Activated B cell treated with CpG ODN at 0.5 μM for 24 hours (primary cell): Measurements from ENCODE around the gene NAPB. TPM values are rescaled to one million over a fixed set of nuclear protein-coding genes. Genes with fewer than 3 reads are reported as not detected.

Experiments
- ATAC-seq: fragments of 200-7000 bp; cut with Tn5 transposase; one replicate; pipeline ENCODE4 v1.10.0; 2021; ENCODE audit warnings: low read depth, mild to moderate bottlenecking, moderate library complexity
- CTCF ChIA-PET: fragments of 350-600 bp; sonication (Branson Sonifier 250); formaldehyde crosslinking; loops from one replicate; lab custom pipeline; 2021; ENCODE audit warnings: antibody characterized with exemption; lab: Charles Lee
- POLR2A ChIA-PET: fragments of 350-600 bp; sonication (Branson Sonifier 250); formaldehyde crosslinking; loops from one replicate; lab custom pipeline; 2021; ENCODE audit warnings: antibody characterized with exemption; lab: Charles Lee
- DNase-seq: peaks from one replicate; pipeline ENCODE4 v3.0.0; 2022
- H3K27ac Mint-ChIP-seq: one replicate; pipeline ENCODE4 v1.8.0; 2020; ENCODE audit warnings: mixed read lengths
- H3K27me3 Mint-ChIP-seq: one replicate; pipeline ENCODE4 v1.8.0; 2021; ENCODE audit warnings: mixed read lengths
- H3K36me3 Mint-ChIP-seq: one replicate; pipeline ENCODE4 v1.8.0; 2021; ENCODE audit warnings: low read depth, mixed read lengths
- H3K4me1 Mint-ChIP-seq: one replicate; pipeline ENCODE4 v1.8.0; 2021; ENCODE audit warnings: mixed read lengths
- H3K4me3 Mint-ChIP-seq: one replicate; pipeline ENCODE4 v1.8.0; 2020; ENCODE audit warnings: mild to moderate bottlenecking, mixed read lengths
- H3K9me3 Mint-ChIP-seq: one replicate; pipeline ENCODE4 v1.8.0; 2020; ENCODE audit warnings: mixed read lengths
- intact Hi-C: fragments of 100-400 bp; cut with micrococcal nuclease; formaldehyde crosslinking; loops from one replicate; pipeline ENCODE4 v1.15.1; 2024
- total RNA-seq: library from RNA; stranded (reverse); gene quantifications from 2 replicates; pipeline ENCODE4 v1.2.3, GENCODE V29; 2022
- TF ChIP-seq, protein P1 (sequence below): fragments of 200-600 bp; IDR thresholded peaks from one replicate; pipeline ENCODE4 v1.8.0; 2022; ENCODE audit warnings: antibody characterized with exemption, mild to moderate bottlenecking

The NAPB gene
- total RNA-seq, 1 donor from 2014 or later, result 7.8 TPM

DNA sequence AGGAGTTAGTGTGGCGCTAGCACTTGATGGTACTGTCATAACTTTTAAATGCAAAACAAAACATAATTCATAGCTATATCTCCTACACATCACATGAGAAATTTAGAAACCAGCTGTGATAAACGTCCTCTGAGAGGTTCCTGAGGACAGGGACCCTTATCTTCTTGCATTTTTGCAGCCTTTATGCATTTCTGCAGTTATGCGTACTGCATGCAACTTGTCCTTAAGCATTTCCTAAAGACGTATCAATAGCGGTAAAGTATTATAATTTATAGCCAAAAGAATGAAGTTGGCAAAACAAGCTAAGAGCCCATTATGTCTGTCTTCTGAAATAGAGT is 1.7 kb downstream of the NAPB start:
- H3K4me3 Mint-ChIP-seq, result peak overlapping the region; percentile 82
- H3K4me1 Mint-ChIP-seq, result peaks cover 17% of the 10 kb centered on the region
- POLR2A ChIA-PET, result interaction anchor here (1.7 to 3.6 kb wide), 2 partner anchors 62 to 69 kb away, joined by 8 to 67 read pairs; partner anchors contain the start of gene NXT1
- TF ChIP-seq, protein P1, sequence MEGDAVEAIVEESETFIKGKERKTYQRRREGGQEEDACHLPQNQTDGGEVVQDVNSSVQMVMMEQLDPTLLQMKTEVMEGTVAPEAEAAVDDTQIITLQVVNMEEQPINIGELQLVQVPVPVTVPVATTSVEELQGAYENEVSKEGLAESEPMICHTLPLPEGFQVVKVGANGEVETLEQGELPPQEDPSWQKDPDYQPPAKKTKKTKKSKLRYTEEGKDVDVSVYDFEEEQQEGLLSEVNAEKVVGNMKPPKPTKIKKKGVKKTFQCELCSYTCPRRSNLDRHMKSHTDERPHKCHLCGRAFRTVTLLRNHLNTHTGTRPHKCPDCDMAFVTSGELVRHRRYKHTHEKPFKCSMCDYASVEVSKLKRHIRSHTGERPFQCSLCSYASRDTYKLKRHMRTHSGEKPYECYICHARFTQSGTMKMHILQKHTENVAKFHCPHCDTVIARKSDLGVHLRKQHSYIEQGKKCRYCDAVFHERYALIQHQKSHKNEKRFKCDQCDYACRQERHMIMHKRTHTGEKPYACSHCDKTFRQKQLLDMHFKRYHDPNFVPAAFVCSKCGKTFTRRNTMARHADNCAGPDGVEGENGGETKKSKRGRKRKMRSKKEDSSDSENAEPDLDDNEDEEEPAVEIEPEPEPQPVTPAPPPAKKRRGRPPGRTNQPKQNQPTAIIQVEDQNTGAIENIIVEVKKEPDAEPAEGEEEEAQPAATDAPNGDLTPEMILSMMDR, result no peak
- ATAC-seq (no peak), DNase-seq (no peak)
- intact Hi-C loops, result no loop called here
- CTCF ChIA-PET, result interaction anchor here (0.8 kb wide), 1 partner anchor 70 kb away, joined by 3 read pairs; no protein-coding TSS in a partner anchor
- H3K36me3 Mint-ChIP-seq, result peaks cover 2% of the 10 kb centered on the region
- H3K9me3 Mint-ChIP-seq, result no peaks in the 10 kb centered on the region
- peaks cover 5% of the 10 kb centered on the region for H3K27me3 Mint-ChIP-seq
- peak overlapping the region; percentile 71 for H3K27ac Mint-ChIP-seq

DNA sequence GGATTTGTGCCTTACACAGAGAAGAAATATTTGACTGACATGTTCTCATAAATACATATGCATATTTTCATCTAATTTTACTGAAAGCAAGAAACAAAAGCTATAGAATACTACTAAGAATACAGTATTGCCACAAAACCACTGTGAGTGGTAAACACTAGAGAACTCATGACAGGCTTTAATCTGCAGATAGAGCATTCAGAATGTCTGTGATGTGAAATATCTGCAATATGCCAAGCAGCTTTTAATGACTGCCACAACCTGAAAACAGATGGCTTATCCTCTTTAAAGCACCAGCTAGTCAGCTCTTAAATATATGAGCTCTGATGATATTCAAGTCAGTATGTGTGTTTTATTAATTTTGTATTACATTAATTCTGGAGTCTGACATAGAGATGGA is 3.4 kb downstream of the NAPB start:
- Mint-ChIP-seq H3K36me3 (peaks cover 2% of the 10 kb centered on the region), H3K4me1 (peaks cover 18% of the 10 kb centered on the region), H3K4me3 (no peak overlapping the region), H3K9me3 (no peaks in the 10 kb centered on the region), H3K27ac (no peak overlapping the region), H3K27me3 (no peaks in the 10 kb centered on the region)
- TF ChIP-seq, protein P1, result no peak
- intact Hi-C loops, result no loop called here
- DNase-seq, result no peak
- ATAC-seq, result no peak
- POLR2A ChIA-PET, result interaction anchor here (1.0 kb wide), 1 partner anchor 68 kb away, joined by 3 read pairs; no protein-coding TSS in a partner anchor
- CTCF ChIA-PET, result interaction anchor here (1.1 kb wide), 1 partner anchor 68 kb away, joined by 3 read pairs; no protein-coding TSS in a partner anchor

- intact Hi-C loops, result no loop called here
- Mint-ChIP-seq H3K27ac (no peak overlapping the region), H3K9me3 (no peaks in the 10 kb centered on the region), H3K4me3 (no peak overlapping the region), H3K27me3 (no peaks in the 10 kb centered on the region), H3K4me1 (peaks cover 16% of the 10 kb centered on the region), H3K36me3 (peaks cover 2% of the 10 kb centered on the region)
- POLR2A ChIA-PET, result no interaction called here
- ATAC-seq (no peak), DNase-seq (no peak)
- CTCF ChIA-PET, result no interaction called here
- TF ChIP-seq, protein P1, result no peak
Measured at GRCh38 chr20:23415959-23416583, 5.2 kb downstream of the NAPB start.

DNA sequence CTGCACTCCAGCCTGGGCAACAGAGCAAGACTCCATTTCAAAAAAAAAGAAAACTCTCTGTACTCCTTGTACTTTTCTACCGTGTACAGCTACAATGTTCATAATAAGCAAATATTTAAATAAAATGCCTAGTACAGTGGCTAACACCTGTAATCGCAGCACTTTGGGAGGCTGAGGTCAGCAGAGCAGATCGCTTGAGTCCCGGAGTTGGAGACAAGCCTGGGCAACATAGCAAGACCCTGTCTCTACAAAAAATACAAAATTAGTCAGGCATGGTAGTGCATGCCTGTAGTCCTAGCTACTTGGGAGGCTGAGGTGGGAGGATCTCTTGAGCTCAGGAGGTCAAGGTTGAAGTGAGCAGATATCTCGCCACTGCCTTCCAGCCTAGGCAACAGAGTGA is 5.7 kb downstream of the NAPB start:
- ATAC-seq (no peak), DNase-seq (no peak)
- H3K36me3 Mint-ChIP-seq, result peaks cover 2% of the 10 kb centered on the region
- no peak overlapping the region for H3K4me3 Mint-ChIP-seq
- peaks cover 16% of the 10 kb centered on the region for H3K4me1 Mint-ChIP-seq
- TF ChIP-seq, protein P1, result no peak
- H3K9me3 Mint-ChIP-seq, result no peaks in the 10 kb centered on the region
- intact Hi-C loops, result no loop called here
- ChIA-PET CTCF (no interaction called here), POLR2A (no interaction called here)
- no peak overlapping the region for H3K27ac Mint-ChIP-seq
- H3K27me3 Mint-ChIP-seq, result no peaks in the 10 kb centered on the region

- Mint-ChIP-seq H3K27ac (no peak overlapping the region), H3K4me3 (no peak overlapping the region), H3K27me3 (no peaks in the 10 kb centered on the region), H3K4me1 (peaks cover 10% of the 10 kb centered on the region), H3K36me3 (no peaks in the 10 kb centered on the region), H3K9me3 (no peaks in the 10 kb centered on the region)
- ATAC-seq (no peak), DNase-seq (no peak)
- TF ChIP-seq, protein P1, result no peak
- POLR2A ChIA-PET, result no interaction called here
- CTCF ChIA-PET, result no interaction called here
- intact Hi-C loops, result no loop called here
Measured at GRCh38 chr20:23414526-23415188, 6.6 kb downstream of the NAPB start.
